ENCODE measurements around the gene TLCD1. TPM values are rescaled to one million over a fixed set of nuclear protein-coding genes. Genes with fewer than 3 reads are reported as not detected.
A peak's percentile ranks its signal among the peaks of the same experiment; 100 is the strongest.

The TLCD1 gene
- polyA plus RNA-seq, 1 donor, result 4.0 TPM

- no peak for DNase-seq
Observed at GRCh38 chr17:28686296-28686695, 39.7 kb downstream of the TLCD1 start.

GRCh38 chr17:28685366-28685765, 40.7 kb downstream of the TLCD1 start:
- no peak for DNase-seq

GRCh38 chr17:28684963-28685362, 41.1 kb downstream of the TLCD1 start:
- DNase-seq, result peak; percentile 20

- no peak for DNase-seq
Observed at GRCh38 chr17:28682655-28683054, 43.4 kb downstream of the TLCD1 start.

GRCh38 chr17:28675980-28676379, 50.1 kb downstream of the TLCD1 start:
- no peak for DNase-seq

- DNase-seq, result no peak
Observed at GRCh38 chr17:28675490-28675889, 50.5 kb downstream of the TLCD1 start.

Other genes with a start within 250 kb of the TLCD1 start
- 0.12 TPM for gene FOXN1, start 219.9 kb downstream of the TLCD1 start, polyA plus RNA-seq (ENCODE audit: insufficient read length)
- gene UNC119, start 173.6 kb downstream of the TLCD1 start, polyA plus RNA-seq (ENCODE audit: insufficient read length), result 15.5 TPM
- gene PIGS, start 154.7 kb downstream of the TLCD1 start, polyA plus RNA-seq (ENCODE audit: insufficient read length), result 51.9 TPM
- 1.8 TPM for gene ALDOC, start 149.3 kb downstream of the TLCD1 start, polyA plus RNA-seq (ENCODE audit: insufficient read length)
- 21.7 TPM for gene SPAG5, start 127.2 kb downstream of the TLCD1 start, polyA plus RNA-seq (ENCODE audit: insufficient read length)
- 17.2 TPM for gene RSKR, start 112.0 kb downstream of the TLCD1 start, polyA plus RNA-seq (ENCODE audit: insufficient read length)
- gene BLTP2, start 81.1 kb downstream of the TLCD1 start, polyA plus RNA-seq (ENCODE audit: insufficient read length), result 53.0 TPM
- 39.5 TPM for gene SDF2, start 64.3 kb downstream of the TLCD1 start, polyA plus RNA-seq (ENCODE audit: insufficient read length)
- 48.0 TPM for gene SUPT6H, start 64.0 kb downstream of the TLCD1 start, polyA plus RNA-seq (ENCODE audit: insufficient read length)
- 3.5 TPM for gene PROCA1, start 14.3 kb downstream of the TLCD1 start, polyA plus RNA-seq (ENCODE audit: insufficient read length)
- gene RAB34, start 8.4 kb downstream of the TLCD1 start, polyA plus RNA-seq (ENCODE audit: insufficient read length), result 58.6 TPM
- 1,269 TPM for gene RPL23A, start 6.2 kb downstream of the TLCD1 start, polyA plus RNA-seq (ENCODE audit: insufficient read length)
- gene NEK8, start 2.6 kb upstream of the TLCD1 start, polyA plus RNA-seq (ENCODE audit: insufficient read length), result 3.7 TPM
- 75.4 TPM for gene TRAF4, start 17.8 kb upstream of the TLCD1 start, polyA plus RNA-seq (ENCODE audit: insufficient read length)
- gene FAM222B, start 116.6 kb upstream of the TLCD1 start, polyA plus RNA-seq (ENCODE audit: insufficient read length), result 15.4 TPM
- 44.0 TPM for gene ERAL1, start 128.8 kb upstream of the TLCD1 start, polyA plus RNA-seq (ENCODE audit: insufficient read length)
- gene FLOT2, start 171.5 kb upstream of the TLCD1 start, polyA plus RNA-seq (ENCODE audit: insufficient read length), result 77.5 TPM
- 3.9 TPM for gene DHRS13, start 176.8 kb upstream of the TLCD1 start, polyA plus RNA-seq (ENCODE audit: insufficient read length)
- gene PHF12, start 225.3 kb upstream of the TLCD1 start, polyA plus RNA-seq (ENCODE audit: insufficient read length), result 33.5 TPM